Testis (tissue), 3 donors: ENCODE data around the gene DHX34. TPM values are rescaled to one million over a fixed set of nuclear protein-coding genes. Genes with fewer than 3 reads are reported as not detected.

Source experiments
- DNase-seq: peaks from one replicate; pipeline ENCODE4 v3.0.0-alpha.2; 2019
- H3K27ac ChIP-seq, 2 donors: fragments of 200-600 bp; sonication (generic); one replicate each; pipeline ENCODE4 v1.5.1; 2019
- H3K27me3 ChIP-seq: fragments of 200-600 bp; sonication (generic); one replicate; pipeline ENCODE4 v1.5.1; 2019
- H3K36me3 ChIP-seq: fragments of 200-600 bp; sonication (generic); one replicate; pipeline ENCODE4 v1.5.1; 2017; ENCODE audit warnings: low read depth; ENCODE audit errors: missing control alignments
- H3K4me1 ChIP-seq: fragments of 200-600 bp; sonication (generic); one replicate; pipeline ENCODE4 v1.5.1; 2019
- H3K4me3 ChIP-seq, 2 donors: fragments of 200-600 bp; sonication (generic); one replicate each; pipeline ENCODE4 v1.5.1; 2017 to 2019
- H3K9me3 ChIP-seq: fragments of 200-600 bp; sonication (generic); one replicate; pipeline ENCODE4 v1.5.1; 2017
- CTCF ChIP-seq, 3 experiments: fragments of 450-650 bp in 2 of 3; fragments of 200-600 bp in 1 of 3; sonication (generic) in 1 of 3; IDR thresholded peaks; one replicate each; pipeline ENCODE4 v1.5.1; 2016 to 2019; ENCODE audit warnings: antibody characterized with exemption in 3 of 3, mild to moderate bottlenecking in 2 of 3, moderate library complexity in 1 of 3
- POLR2A ChIP-seq: fragments of 450-650 bp; IDR thresholded peaks from one replicate; pipeline ENCODE4 v1.6.1; 2017; ENCODE audit warnings: antibody characterized with exemption, mild to moderate bottlenecking, moderate library complexity
- WGBS, 2 donors: methylation state at CpG; one replicate each; pipeline ENCODE4 v1.1.5; 2018; 5-methylcytosine and 5-hydroxymethylcytosine counted together
- intact Hi-C: fragments of 100-400 bp; cut with DNase I; formaldehyde crosslinking; loops from one replicate; pipeline ENCODE4 v1.15.1; 2023; ENCODE audit warnings: low total_unique reads
- polyA plus RNA-seq: library from polyadenylated mRNA; stranded (reverse); fragments of 350-450 nt; fragmentation: Illumina TruSeq; extraction: RNeasy Lipid Tissue Mini Kit (QIAGEN cat#74804); gene quantifications from one replicate; pipeline ENCODE4 v1.2.3, GENCODE V29; 2014; ENCODE audit warnings: low read depth, low replicate concordance; ENCODE audit not compliant: insufficient read depth
- total RNA-seq, 2 donors: library from RNA; depleted of rRNA; stranded (reverse); fragments of >200 nt; gene quantifications; one replicate each; pipeline ENCODE4 v1.2.3, GENCODE V29; 2016

The DHX34 gene
- total and polyA plus RNA-seq, 3 donors from 2014 or later = 55.1 to 102 (median 67.5) TPM

- no peak for DNase-seq
- no peaks in the 10 kb centered on the region for H3K27me3 ChIP-seq
- peaks cover 8% of the 10 kb centered on the region for H3K4me1 ChIP-seq
- no peak overlapping the region for H3K27ac ChIP-seq
- 94% methylated on average over 26 to 33 of the region's 33 CpGs for WGBS, 2 donors
- no peaks in the 10 kb centered on the region for H3K36me3 ChIP-seq
- no peaks in the 10 kb centered on the region for H3K9me3 ChIP-seq
- no peak overlapping the region for H3K4me3 ChIP-seq
- intact Hi-C loops = no loop called here
- TF ChIP-seq CTCF (IDR thresholded peaks at IDR 0.05) = no peak
These were observed 24.4 kb downstream of the DHX34 start for GRCh38 chr19:47373246-47374240.

- H3K36me3 ChIP-seq = no peaks in the 10 kb centered on the region
- DNase-seq = no peak
- no peaks in the 10 kb centered on the region for H3K27me3 ChIP-seq
- WGBS, 2 donors = 88 to 96% methylated on average over 10 to 30 of the region's 30 CpGs
- no peak overlapping the region for H3K4me3 ChIP-seq
- H3K9me3 ChIP-seq = no peaks in the 10 kb centered on the region
- peaks cover 8% of the 10 kb centered on the region for H3K4me1 ChIP-seq
- intact Hi-C loops = no loop called here
- TF ChIP-seq POLR2A = no peak
- TF ChIP-seq CTCF (IDR thresholded peaks at IDR 0.05) = no peak
- H3K27ac ChIP-seq = no peak overlapping the region
These were observed 26.0 kb downstream of the DHX34 start for GRCh38 chr19:47374876-47375693.

- Histone ChIP-seq H3K27me3 (no peaks in the 10 kb centered on the region), H3K27ac (no peak overlapping the region), H3K4me3 (no peak overlapping the region), H3K9me3 (no peaks in the 10 kb centered on the region), H3K4me1 (peaks cover 8% of the 10 kb centered on the region), H3K36me3 (no peaks in the 10 kb centered on the region)
- WGBS, 2 donors = 96 to 99% methylated on average over 15 to 30 of the region's 30 CpGs
- no peak for TF ChIP-seq CTCF (IDR thresholded peaks at IDR 0.05)
- TF ChIP-seq POLR2A = no peak
- no peak for DNase-seq
- intact Hi-C loops = no loop called here
These were observed 26.8 kb downstream of the DHX34 start for GRCh38 chr19:47375694-47376588.

GRCh38 chr19:47376589-47377144 is 27.6 kb downstream of the DHX34 start:
- 84 to 94% methylated on average over 13 to 16 of the region's 16 CpGs for WGBS, 2 donors
- Histone ChIP-seq H3K4me1 (peaks cover 8% of the 10 kb centered on the region), H3K27ac (no peak overlapping the region), H3K4me3 (no peak overlapping the region), H3K36me3 (no peaks in the 10 kb centered on the region), H3K9me3 (no peaks in the 10 kb centered on the region), H3K27me3 (no peaks in the 10 kb centered on the region)
- DNase-seq = no peak
- TF ChIP-seq POLR2A (no peak), CTCF (IDR thresholded peaks at IDR 0.05) (no peak)
- intact Hi-C loops = no loop called here
